DND-41 (cell line): ENCODE measurements around the gene PHF1.

Source experiments
- ATAC-seq: fragments of 200-7000 bp; cut with Tn5 transposase; 3 replicates; pipeline ENCODE4 v1.9.1; 2021; ENCODE audit warnings: low read depth; ENCODE audit not compliant: insufficient read depth
- DNase-seq: peaks from one replicate; pipeline ENCODE4 v3.0.0-alpha.2; 2020
- H2AFZ ChIP-seq: 2 replicates; pipeline ENCODE4 v1.6.0; 2012; ENCODE audit warnings: low read depth, low read length
- H3K27ac ChIP-seq: 2 replicates; pipeline ENCODE4 v1.5.1; 2012; ENCODE audit warnings: low read length, inconsistent platforms
- H3K27me3 ChIP-seq: fragments of 200-600 bp; sonication (generic); 2 replicates; pipeline ENCODE4 v1.6.0; 2012; ENCODE audit warnings: low read length, mild to moderate bottlenecking, inconsistent platforms; ENCODE audit not compliant: insufficient read depth, poor library complexity
- H3K36me3 ChIP-seq: 2 replicates; pipeline ENCODE4 v1.5.1; 2012; ENCODE audit warnings: low read length, inconsistent platforms; ENCODE audit not compliant: insufficient read depth
- H3K4me1 ChIP-seq: 2 replicates; pipeline ENCODE4 v1.5.1; 2012; ENCODE audit warnings: mild to moderate bottlenecking, low read length; ENCODE audit not compliant: insufficient read depth
- H3K4me2 ChIP-seq: 2 replicates; pipeline ENCODE4 v1.6.0; 2012; ENCODE audit warnings: mild to moderate bottlenecking, moderate library complexity, low read length, inconsistent platforms; ENCODE audit not compliant: insufficient read depth
- H3K4me3 ChIP-seq, 2 experiments: fragments of 200-600 bp in 1 of 2; shearing (Covaris generic) in 1 of 2; 2 replicates each; pipeline ENCODE4 v1.5.1; 2012 to 2016; ENCODE audit warnings: inconsistent platforms in 2 of 2, low read length in 2 of 2, mild to moderate bottlenecking in 2 of 2, low read depth in 1 of 2, moderate library complexity in 1 of 2
- H3K79me2 ChIP-seq: 2 replicates; pipeline ENCODE4 v1.6.0; 2012; ENCODE audit warnings: low read length, inconsistent platforms; ENCODE audit not compliant: insufficient read depth
- H3K9ac ChIP-seq: 2 replicates; pipeline ENCODE4 v1.6.0; 2012; ENCODE audit warnings: low read depth, mild to moderate bottlenecking, inconsistent platforms, low read length, moderate library complexity
- H3K9me3 ChIP-seq: 2 replicates; pipeline ENCODE4 v1.5.1; 2012; ENCODE audit warnings: low read length, moderate library complexity, mild to moderate bottlenecking, inconsistent platforms; ENCODE audit not compliant: insufficient read depth, severe bottlenecking
- H4K20me1 ChIP-seq: 2 replicates; pipeline ENCODE4 v1.6.0; 2012; ENCODE audit warnings: low read length; ENCODE audit not compliant: insufficient read depth
- CTCF ChIP-seq: IDR thresholded peaks from 2 replicates; pipeline ENCODE4 v1.5.1; 2012; ENCODE audit warnings: borderline replicate concordance, low read length, moderate library complexity, mild to moderate bottlenecking; ENCODE audit not compliant: poor library complexity, severe bottlenecking; ENCODE audit errors: extremely low read depth
- EZH2 ChIP-seq: IDR thresholded peaks from 3 replicates; pipeline ENCODE4 v1.6.1; 2012; ENCODE audit warnings: borderline replicate concordance, low read depth, mild to moderate bottlenecking, moderate library complexity, low read length, inconsistent platforms; ENCODE audit not compliant: severe bottlenecking

The PHF1 gene

GRCh38 chr6:33443619-33444504 lies 33.0 kb downstream of the PHF1 start:
- peaks cover 77% of the 10 kb centered on the region for H3K36me3 ChIP-seq
- no peaks in the 10 kb centered on the region for H3K27me3 ChIP-seq
- H3K4me1 ChIP-seq, result no peaks in the 10 kb centered on the region
- H4K20me1 ChIP-seq, result peaks cover 7% of the 10 kb centered on the region; the same call in 1 of the 2 replicates
- no peak overlapping the region for H3K27ac ChIP-seq
- no peak overlapping the region for H2AFZ ChIP-seq
- no peaks in the 10 kb centered on the region for H3K79me2 ChIP-seq
- DNase-seq, result no peak
- no peak for ATAC-seq
- H3K9me3 ChIP-seq, result no peaks in the 10 kb centered on the region
- TF ChIP-seq EZH2 (no peak), CTCF (no peak)
- no peak overlapping the region for H3K4me3 ChIP-seq
- H3K9ac ChIP-seq, result no peak overlapping the region
- no peak overlapping the region for H3K4me2 ChIP-seq

GRCh38 chr6:33445119-33445603 lies 34.3 kb downstream of the PHF1 start:
- Histone ChIP-seq H3K4me2 (no peak overlapping the region), H3K36me3 (peaks cover 85% of the 10 kb centered on the region), H3K4me3 (no peak overlapping the region), H2AFZ (no peak overlapping the region), H3K27me3 (no peaks in the 10 kb centered on the region), H3K9me3 (no peaks in the 10 kb centered on the region), H4K20me1 (peaks cover 7% of the 10 kb centered on the region; the same call in 1 of the 2 replicates), H3K4me1 (no peaks in the 10 kb centered on the region), H3K9ac (no peak overlapping the region), H3K79me2 (no peaks in the 10 kb centered on the region), H3K27ac (no peak overlapping the region)
- no peak for ATAC-seq
- TF ChIP-seq EZH2 (no peak), CTCF (no peak)
- DNase-seq, result no peak

- Histone ChIP-seq H3K4me2 (no peak overlapping the region), H3K27me3 (no peaks in the 10 kb centered on the region), H3K36me3 (peaks cover 77% of the 10 kb centered on the region), H4K20me1 (peaks cover 7% of the 10 kb centered on the region; the same call in 1 of the 2 replicates), H2AFZ (no peak overlapping the region), H3K27ac (no peak overlapping the region), H3K9me3 (no peaks in the 10 kb centered on the region), H3K4me1 (no peaks in the 10 kb centered on the region), H3K4me3 (no peak overlapping the region), H3K79me2 (no peaks in the 10 kb centered on the region), H3K9ac (no peak overlapping the region)
- no peak for TF ChIP-seq EZH2
- no peak for TF ChIP-seq CTCF
- DNase-seq (no peak), ATAC-seq (no peak)
Measured at GRCh38 chr6:33446356-33446755, 35.5 kb downstream of the PHF1 start.
